Tibial artery (tissue), 4 donors: ENCODE measurements around the gene ARHGAP29.

ENCODE experiments used
- DNase-seq, 2 donors: peaks; one replicate each; pipeline ENCODE4 v3.0.0-alpha.2; 2019
- H3K27ac ChIP-seq, 2 donors: fragments of 200-600 bp; sonication (generic) in 1 of 2; 1 replicate in 1 of 2; 2 replicates in 1 of 2; pipeline ENCODE4 v1.5.1; 2018 to 2019; ENCODE audit warnings: mild to moderate bottlenecking in 1 of 2
- H3K27me3 ChIP-seq, 2 donors: fragments of 200-600 bp; sonication (generic) in 1 of 2; one replicate each; pipeline versions ENCODE4 v1.5.1 to v1.6.0; 2016 to 2019
- H3K36me3 ChIP-seq, 3 donors: fragments of 200-600 bp; sonication (generic) in 2 of 3; one replicate each; pipeline ENCODE4 v1.5.1; 2016 to 2019; ENCODE audit warnings: mild to moderate bottlenecking in 2 of 3
- H3K4me1 ChIP-seq, 4 donors: fragments of 200-600 bp; sonication (generic) in 2 of 4; 1 replicate in 3 of 4; 2 replicates in 1 of 4; pipeline ENCODE4 v1.5.1; 2016 to 2019
- H3K4me3 ChIP-seq, 2 donors: fragments of 200-600 bp; sonication (generic) in 1 of 2; 1 replicate in 1 of 2; 2 replicates in 1 of 2; pipeline ENCODE4 v1.5.1; 2018 to 2019; ENCODE audit warnings: mild to moderate bottlenecking in 2 of 2
- H3K9me3 ChIP-seq, 3 donors: fragments of 200-600 bp; sonication (generic) in 1 of 3; one replicate each; pipeline ENCODE4 v1.5.1; 2016 to 2019
- intact Hi-C: fragments of 100-400 bp; cut with DNase I; formaldehyde crosslinking; loops from one replicate; pipeline ENCODE4 v1.15.0; 2023; ENCODE audit warnings: low total_unique reads
- TF ChIP-seq, protein P1 (sequence below), 2 experiments: fragments of 200-600 bp in 1 of 2; fragments of 450-650 bp in 1 of 2; IDR thresholded peaks; one replicate each; pipeline ENCODE4 v1.5.1; 2017 to 2019; ENCODE audit warnings: antibody characterized with exemption in 2 of 2, mild to moderate bottlenecking in 1 of 2, moderate library complexity in 1 of 2

ARHGAP29 gene

DNA sequence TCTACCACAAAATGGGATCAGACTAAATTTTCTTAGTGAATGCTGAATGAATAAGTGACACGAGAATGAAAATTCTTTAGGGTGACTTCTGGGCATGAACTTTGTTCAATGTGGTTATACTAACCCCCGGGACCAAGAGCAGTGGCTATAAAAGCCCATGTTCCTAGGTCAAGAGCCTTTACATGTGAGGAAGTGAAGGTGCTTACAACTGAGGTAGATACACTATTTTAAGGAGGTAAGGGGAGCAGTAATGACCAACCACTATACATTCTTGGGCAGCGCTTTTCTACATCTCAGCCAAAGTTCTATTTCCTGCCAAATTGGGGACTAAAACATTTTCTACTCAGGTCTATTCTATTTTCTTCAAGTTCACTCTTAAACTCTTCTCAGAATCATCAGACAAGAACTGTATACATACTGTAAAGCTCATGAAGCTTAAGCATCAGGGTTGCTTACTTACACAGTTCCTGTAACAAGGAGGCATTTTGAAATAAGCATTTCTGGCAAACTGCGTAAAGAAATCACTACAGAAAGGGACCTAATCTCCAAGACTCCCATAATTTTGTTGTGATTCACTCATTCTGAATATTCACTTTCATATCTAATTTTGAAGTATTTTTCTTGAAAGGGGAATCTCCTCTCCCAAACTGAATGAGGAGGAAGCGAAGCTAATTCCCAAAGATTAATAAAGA, 8.5 kb upstream of the ARHGAP29 start:
- peak overlapping the region; percentile 88 to 92 for H3K27ac ChIP-seq
- DNase-seq = no peak
- intact Hi-C loops = no loop called here

DNA sequence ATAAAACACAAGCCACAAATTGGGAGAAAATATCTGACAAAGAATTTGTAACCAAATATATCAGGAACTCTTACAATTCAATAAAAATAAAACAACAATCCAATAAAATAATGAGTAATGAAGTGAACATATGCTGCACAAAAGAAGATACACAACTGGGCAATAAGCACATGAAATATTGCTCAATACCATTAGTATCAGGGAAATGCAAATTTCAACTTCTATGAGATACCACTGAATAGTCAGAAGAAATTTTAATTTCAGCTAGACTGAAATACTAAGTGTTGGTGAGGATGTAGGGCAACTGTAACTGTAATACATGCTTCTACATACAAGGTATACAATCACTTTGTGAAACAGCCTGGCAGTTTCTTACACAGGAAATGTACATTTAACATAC, 7.4 kb upstream of the ARHGAP29 start:
- no peaks in the 10 kb centered on the region for H3K27me3 ChIP-seq
- no peak for DNase-seq
- no peak overlapping the region for H3K4me3 ChIP-seq
- no peaks in the 10 kb centered on the region for H3K36me3 ChIP-seq
- peaks cover 0 to 6% (median 4%) of the 10 kb centered on the region in 3 donors for H3K9me3 ChIP-seq
- H3K4me1 ChIP-seq = peaks cover 0 to 16% (median 6%) of the 10 kb centered on the region in 4 donors
- no peak overlapping the region for H3K27ac ChIP-seq
- intact Hi-C loops = no loop called here
- TF ChIP-seq, protein P1, sequence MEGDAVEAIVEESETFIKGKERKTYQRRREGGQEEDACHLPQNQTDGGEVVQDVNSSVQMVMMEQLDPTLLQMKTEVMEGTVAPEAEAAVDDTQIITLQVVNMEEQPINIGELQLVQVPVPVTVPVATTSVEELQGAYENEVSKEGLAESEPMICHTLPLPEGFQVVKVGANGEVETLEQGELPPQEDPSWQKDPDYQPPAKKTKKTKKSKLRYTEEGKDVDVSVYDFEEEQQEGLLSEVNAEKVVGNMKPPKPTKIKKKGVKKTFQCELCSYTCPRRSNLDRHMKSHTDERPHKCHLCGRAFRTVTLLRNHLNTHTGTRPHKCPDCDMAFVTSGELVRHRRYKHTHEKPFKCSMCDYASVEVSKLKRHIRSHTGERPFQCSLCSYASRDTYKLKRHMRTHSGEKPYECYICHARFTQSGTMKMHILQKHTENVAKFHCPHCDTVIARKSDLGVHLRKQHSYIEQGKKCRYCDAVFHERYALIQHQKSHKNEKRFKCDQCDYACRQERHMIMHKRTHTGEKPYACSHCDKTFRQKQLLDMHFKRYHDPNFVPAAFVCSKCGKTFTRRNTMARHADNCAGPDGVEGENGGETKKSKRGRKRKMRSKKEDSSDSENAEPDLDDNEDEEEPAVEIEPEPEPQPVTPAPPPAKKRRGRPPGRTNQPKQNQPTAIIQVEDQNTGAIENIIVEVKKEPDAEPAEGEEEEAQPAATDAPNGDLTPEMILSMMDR (IDR thresholded peaks at IDR 0.05) = no peak

More for the DNA sequence above, 8.5 kb upstream of the ARHGAP29 start:
- H3K9me3 ChIP-seq = peaks cover 0 to 6% (median 4%) of the 10 kb centered on the region in 3 donors
- TF ChIP-seq, protein P1 (IDR thresholded peaks at IDR 0.05) = no peak
- H3K36me3 ChIP-seq = no peaks in the 10 kb centered on the region
- no peaks in the 10 kb centered on the region for H3K27me3 ChIP-seq
- peak overlapping the region; percentile 71 to 80 for H3K4me3 ChIP-seq
- peaks cover 0 to 16% (median 6%) of the 10 kb centered on the region in 4 donors for H3K4me1 ChIP-seq

DNA sequence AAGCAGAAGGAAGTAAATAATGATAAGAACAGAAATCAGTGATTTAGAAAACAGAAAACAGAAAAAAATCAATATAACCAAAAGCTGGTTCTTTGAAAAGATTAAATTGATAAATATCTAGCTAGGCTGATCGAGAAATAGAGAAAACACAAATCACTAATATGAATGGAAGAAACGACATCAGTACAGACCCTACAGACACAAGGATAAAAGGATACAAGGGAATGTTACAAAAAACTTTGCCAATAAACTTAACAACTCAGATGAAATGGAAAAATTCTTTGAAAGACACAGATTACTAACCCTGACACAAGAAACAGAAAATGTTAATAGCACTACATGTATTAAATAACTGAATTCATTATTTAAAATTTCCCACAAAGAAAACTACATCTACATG, 6.3 kb upstream of the ARHGAP29 start:
- H3K4me1 ChIP-seq = peaks cover 0 to 16% (median 6%) of the 10 kb centered on the region in 4 donors
- no peak overlapping the region for H3K27ac ChIP-seq
- intact Hi-C loops = no loop called here
- no peaks in the 10 kb centered on the region for H3K36me3 ChIP-seq
- no peaks in the 10 kb centered on the region for H3K27me3 ChIP-seq
- no peak overlapping the region for H3K4me3 ChIP-seq
- TF ChIP-seq, protein P1 (IDR thresholded peaks at IDR 0.05) = no peak
- H3K9me3 ChIP-seq = peaks cover 0 to 6% (median 4%) of the 10 kb centered on the region in 3 donors
- DNase-seq = no peak

DNA sequence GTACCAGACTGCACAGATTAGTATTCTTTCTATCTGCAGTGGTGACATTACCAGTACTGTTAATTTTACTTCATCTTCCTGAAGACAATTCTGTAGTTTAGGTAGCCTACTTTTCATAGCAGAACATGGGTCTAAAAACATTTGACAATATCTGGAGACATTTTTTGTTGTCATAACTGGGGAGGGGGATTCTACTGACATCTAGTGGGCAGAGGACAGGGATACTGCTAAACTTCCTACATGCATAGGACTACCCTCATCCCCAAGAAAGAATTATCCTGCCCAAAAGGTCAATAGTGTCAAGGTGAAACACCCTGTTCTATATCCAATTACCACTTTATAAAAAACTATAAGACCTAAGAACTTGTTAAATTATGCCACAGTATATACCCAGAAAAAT, 3.4 kb upstream of the ARHGAP29 start:
- intact Hi-C loops = no loop called here
- Histone ChIP-seq H3K27me3 (no peaks in the 10 kb centered on the region), H3K27ac (no peak overlapping the region)

DNA sequence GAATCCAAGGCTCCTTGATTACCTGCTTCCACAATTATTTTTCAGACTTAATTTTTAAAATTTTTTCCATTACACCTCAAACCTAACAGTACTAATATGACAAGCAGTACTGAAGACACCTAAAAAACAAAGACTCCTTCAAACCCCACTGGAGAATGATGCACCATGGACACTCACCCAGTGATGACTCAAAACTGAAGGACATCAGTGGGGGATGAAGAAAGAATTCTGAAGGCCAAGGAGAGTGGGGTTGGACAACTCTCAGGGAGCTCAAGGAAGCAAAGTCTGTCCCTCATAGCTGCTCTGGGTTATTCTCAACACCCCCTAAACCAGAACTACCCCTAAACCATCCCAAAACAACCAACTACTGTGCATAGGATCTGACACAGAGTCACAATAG, 2.4 kb upstream of the ARHGAP29 start:
- no peak overlapping the region for H3K4me3 ChIP-seq
- peaks cover 0 to 12% (median 5%) of the 10 kb centered on the region in 4 donors for H3K4me1 ChIP-seq
- intact Hi-C loops = loop anchor here (5.0 kb wide), 2 partner anchors 93 to 177 kb away; no protein-coding TSS in a partner anchor
- DNase-seq = no peak
- H3K36me3 ChIP-seq = no peaks in the 10 kb centered on the region
- TF ChIP-seq, protein P1 (IDR thresholded peaks at IDR 0.05) = no peak
- H3K9me3 ChIP-seq = peaks cover 0 to 6% (median 4%) of the 10 kb centered on the region in 3 donors
- no peaks in the 10 kb centered on the region for H3K27me3 ChIP-seq
- H3K27ac ChIP-seq = no peak overlapping the region

More for the DNA sequence above, 3.4 kb upstream of the ARHGAP29 start:
- TF ChIP-seq, protein P1 (IDR thresholded peaks at IDR 0.05) = no peak
- H3K36me3 ChIP-seq = no peaks in the 10 kb centered on the region
- no peak overlapping the region for H3K4me3 ChIP-seq
- no peak for DNase-seq
- H3K9me3 ChIP-seq = peaks cover 0 to 6% (median 4%) of the 10 kb centered on the region in 3 donors
- H3K4me1 ChIP-seq = peaks cover 0 to 7% (median 3%) of the 10 kb centered on the region in 4 donors
